Measurements from ENCODE around the gene MOSPD3.
A peak's percentile ranks its signal among the peaks of the same experiment; 100 is the strongest.

Gene MOSPD3

DNA sequence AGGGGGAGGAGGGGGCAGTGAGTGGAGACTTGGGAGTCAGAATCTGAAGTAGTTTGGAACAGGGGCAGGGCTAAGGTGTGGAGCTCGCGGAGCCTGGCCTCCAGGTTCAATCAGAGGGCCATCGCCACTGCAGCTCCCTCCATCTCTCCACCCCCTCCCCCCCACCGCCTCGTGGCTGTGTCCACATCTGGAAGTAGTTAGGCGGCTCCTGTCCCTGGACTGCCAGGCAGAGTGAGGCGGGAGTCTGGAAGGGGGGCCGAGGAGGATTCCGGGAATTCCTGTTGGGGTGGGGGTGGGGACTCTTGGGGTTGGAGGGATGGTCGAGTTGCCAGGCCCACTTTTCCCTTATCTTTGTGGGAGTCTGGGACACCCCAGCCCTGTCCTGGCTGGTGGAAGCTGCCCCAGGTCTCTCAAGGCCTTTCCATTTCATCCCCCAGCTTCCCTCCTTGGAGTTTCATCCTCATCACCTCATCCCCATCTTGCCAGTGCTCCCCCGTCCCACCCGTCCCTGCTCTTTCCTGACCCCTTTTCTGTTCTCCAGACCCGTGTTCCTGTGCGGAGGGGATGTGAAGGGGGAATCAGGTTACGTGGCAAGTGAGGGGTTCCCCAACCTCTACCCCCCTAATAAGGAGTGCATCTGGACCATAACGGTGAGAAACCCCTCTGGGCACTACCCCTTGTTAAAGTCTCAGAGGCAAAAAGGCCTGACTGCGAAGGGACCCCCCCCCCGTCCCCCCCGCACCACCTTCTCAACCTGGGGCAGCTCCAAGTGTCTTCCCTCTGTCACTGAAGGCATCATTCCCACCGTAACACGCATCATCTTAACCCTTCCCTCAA is 9.2 kb upstream of the MOSPD3 start:
- no peak for DNase-seq (ENCODE audit: low spot score)
- TF ChIP-seq, protein P1, sequence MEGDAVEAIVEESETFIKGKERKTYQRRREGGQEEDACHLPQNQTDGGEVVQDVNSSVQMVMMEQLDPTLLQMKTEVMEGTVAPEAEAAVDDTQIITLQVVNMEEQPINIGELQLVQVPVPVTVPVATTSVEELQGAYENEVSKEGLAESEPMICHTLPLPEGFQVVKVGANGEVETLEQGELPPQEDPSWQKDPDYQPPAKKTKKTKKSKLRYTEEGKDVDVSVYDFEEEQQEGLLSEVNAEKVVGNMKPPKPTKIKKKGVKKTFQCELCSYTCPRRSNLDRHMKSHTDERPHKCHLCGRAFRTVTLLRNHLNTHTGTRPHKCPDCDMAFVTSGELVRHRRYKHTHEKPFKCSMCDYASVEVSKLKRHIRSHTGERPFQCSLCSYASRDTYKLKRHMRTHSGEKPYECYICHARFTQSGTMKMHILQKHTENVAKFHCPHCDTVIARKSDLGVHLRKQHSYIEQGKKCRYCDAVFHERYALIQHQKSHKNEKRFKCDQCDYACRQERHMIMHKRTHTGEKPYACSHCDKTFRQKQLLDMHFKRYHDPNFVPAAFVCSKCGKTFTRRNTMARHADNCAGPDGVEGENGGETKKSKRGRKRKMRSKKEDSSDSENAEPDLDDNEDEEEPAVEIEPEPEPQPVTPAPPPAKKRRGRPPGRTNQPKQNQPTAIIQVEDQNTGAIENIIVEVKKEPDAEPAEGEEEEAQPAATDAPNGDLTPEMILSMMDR (IDR thresholded peaks at IDR 0.05; ENCODE audit: borderline replicate concordance, control extremely low read depth, extremely low read depth, insufficient read depth, missing control alignments) = no peak
- in situ Hi-C loops (cut with MboI; ENCODE audit: low sequenced_read_pairs, unreplicated experiment) = no loop called here

DNA sequence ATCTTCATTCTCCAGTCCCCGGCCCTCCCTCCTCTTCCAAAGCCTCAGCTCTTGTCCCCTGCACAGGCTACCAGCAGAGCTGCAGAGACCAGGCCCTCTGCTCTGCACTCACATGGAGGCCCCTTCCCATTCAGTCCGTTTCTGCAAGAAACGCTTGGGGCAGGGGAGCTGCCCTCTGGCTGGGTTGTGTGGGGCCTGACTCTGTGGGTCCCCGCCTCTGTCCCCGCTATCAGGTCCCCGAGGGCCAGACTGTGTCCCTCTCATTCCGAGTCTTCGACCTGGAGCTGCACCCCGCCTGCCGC is 8.7 kb upstream of the MOSPD3 start:
- in situ Hi-C loops (cut with MboI; ENCODE audit: low sequenced_read_pairs, unreplicated experiment) = no loop called here
- TF ChIP-seq, protein P1 (IDR thresholded peaks at IDR 0.05; ENCODE audit: borderline replicate concordance, control extremely low read depth, extremely low read depth, insufficient read depth, missing control alignments) = no peak
- no peak for DNase-seq (ENCODE audit: low spot score)

DNA sequence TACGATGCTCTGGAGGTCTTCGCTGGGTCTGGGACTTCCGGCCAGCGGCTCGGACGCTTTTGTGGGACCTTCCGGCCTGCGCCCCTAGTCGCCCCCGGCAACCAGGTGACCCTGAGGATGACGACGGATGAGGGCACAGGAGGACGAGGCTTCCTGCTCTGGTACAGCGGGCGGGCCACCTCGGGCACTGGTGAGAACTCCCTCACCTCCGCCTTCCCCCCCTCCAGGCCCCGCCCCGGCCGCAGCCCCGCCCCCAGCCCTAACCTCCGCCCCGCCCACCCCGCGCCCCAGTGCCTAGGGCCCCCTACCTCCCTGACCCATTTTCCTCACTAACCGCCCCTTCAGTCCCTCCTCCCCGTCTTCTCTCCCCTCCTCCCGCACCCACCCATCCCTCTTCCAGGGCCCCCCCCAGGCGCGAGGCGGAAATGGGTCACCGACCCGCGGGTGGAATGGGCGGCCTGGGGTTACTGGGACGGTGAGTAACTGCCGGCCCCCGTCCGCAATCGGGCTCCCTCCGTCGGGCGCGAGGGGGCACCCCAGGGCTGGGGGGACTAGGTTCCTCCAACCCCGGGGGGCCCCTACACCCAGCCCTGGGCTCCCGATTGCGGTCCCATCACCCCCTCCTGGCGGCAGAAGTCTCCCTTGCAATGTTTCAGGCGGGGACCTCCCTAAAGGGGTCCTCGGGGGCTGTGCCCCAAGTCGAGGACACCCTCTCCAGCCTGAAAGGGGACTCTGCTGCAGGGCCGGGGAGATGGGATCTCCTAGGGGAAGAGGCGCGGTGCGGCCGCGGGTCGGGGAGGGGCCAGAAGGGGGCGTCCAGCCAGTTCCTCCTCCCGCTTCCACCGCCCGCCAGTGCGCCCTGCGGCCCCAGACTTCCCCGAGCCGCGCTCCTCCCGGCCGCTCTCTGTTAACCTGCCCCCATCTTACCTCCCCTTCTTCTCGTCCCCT is 8.0 kb upstream of the MOSPD3 start:
- in situ Hi-C loops (cut with MboI; ENCODE audit: low sequenced_read_pairs, unreplicated experiment) = no loop called here
- peak; percentile 94 for DNase-seq (ENCODE audit: low spot score)
- TF ChIP-seq, protein P1 (IDR thresholded peaks at IDR 0.05; ENCODE audit: borderline replicate concordance, control extremely low read depth, extremely low read depth, insufficient read depth, missing control alignments) = peak; percentile 40

DNA sequence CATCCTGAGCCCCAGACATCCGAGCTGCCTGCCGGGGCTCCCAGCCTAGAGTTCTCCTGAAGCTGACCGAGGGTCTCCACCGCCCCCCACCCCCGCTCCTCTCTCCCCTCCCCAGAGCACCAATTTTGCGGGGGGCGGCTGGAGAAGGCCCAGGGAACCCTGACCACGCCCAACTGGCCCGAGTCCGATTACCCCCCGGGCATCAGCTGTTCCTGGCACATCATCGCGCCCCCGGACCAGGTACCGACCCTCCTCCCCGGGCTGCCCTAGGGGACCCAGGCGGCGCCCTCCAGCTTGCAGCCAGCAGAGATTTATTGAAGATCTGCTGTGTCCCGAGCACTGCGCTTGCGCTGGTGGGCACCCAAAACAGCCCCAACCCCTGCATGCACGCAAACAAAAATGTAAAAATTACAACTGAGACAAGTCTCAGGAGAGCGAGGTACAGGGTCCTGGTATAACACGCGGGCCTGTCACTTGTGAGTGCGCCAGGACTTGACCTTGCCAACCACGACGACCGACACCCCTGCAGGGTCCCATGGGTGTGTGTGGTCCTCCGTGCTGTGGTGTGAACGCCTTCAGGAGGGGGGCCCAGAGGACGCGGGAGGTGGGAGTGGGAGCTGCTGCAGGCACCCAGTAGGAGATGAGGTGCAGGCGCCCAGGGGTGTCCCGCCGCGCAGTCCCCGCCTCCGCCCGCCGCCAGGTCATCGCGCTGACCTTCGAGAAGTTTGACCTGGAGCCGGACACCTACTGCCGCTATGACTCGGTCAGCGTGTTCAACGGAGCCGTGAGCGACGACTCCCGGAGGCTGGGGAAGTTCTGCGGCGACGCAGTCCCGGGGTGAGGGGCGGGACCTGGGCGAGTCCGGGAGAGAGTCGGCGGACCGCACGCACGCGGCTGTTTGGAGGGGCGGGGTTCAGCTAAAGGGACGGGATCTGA is 7.1 kb upstream of the MOSPD3 start:
- TF ChIP-seq, protein P1 (IDR thresholded peaks at IDR 0.05; ENCODE audit: borderline replicate concordance, control extremely low read depth, extremely low read depth, insufficient read depth, missing control alignments) = no peak
- in situ Hi-C loops (cut with MboI; ENCODE audit: low sequenced_read_pairs, unreplicated experiment) = no loop called here
- peak; percentile 49 for DNase-seq (ENCODE audit: low spot score)

DNA sequence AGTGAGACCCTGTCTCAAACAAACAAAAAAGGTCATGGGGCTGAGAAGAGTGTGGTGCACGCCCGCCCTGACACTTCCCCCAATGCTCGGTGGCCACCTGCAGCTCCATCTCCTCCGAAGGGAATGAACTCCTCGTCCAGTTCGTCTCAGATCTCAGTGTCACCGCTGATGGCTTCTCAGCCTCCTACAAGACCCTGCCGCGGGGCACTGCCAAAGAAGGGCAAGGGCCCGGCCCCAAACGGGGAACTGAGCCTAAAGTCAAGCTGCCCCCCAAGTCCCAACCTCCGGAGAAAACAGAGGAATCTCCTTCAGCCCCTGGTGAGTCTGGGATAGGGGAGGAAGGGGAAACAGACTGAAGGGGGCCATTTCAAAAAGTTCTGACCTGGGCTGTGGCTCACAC is 6.0 kb upstream of the MOSPD3 start:
- TF ChIP-seq, protein P1 (IDR thresholded peaks at IDR 0.05; ENCODE audit: borderline replicate concordance, control extremely low read depth, extremely low read depth, insufficient read depth, missing control alignments) = no peak
- in situ Hi-C loops (cut with MboI; ENCODE audit: low sequenced_read_pairs, unreplicated experiment) = no loop called here
- DNase-seq (ENCODE audit: low spot score) = no peak

DNA sequence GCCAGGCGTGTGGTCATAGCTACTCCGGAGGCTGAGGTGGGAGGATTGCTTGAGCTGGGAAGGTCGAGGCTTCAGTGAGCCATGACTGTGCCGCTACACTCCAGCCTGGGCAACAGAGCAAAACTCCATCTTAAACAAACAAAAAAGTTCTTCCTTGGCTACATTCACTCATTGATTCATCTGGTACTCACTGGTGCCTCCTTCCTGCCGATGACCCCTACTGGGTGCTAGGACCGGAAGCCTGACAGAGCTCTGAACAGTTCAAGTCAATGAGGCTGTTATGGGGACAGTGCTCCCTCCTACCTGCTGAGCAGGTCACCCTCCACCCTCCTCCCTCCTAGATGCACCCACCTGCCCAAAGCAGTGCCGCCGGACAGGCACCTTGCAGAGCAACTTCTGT is 5.2 kb upstream of the MOSPD3 start:
- DNase-seq (ENCODE audit: low spot score) = no peak
- TF ChIP-seq, protein P1 (IDR thresholded peaks at IDR 0.05; ENCODE audit: borderline replicate concordance, control extremely low read depth, extremely low read depth, insufficient read depth, missing control alignments) = no peak
- in situ Hi-C loops (cut with MboI; ENCODE audit: low sequenced_read_pairs, unreplicated experiment) = no loop called here
